ENCODE results near the gene STK17B. TPM values are rescaled to one million over a fixed set of nuclear protein-coding genes. Genes with fewer than 3 reads are reported as not detected.

The STK17B gene
- total and polyA plus RNA-seq, 2 of the 8 experiments (the other 6 are each of a cell fraction or from before 2014, with no cell fraction given): 1.8 to 10.5 TPM

DNA sequence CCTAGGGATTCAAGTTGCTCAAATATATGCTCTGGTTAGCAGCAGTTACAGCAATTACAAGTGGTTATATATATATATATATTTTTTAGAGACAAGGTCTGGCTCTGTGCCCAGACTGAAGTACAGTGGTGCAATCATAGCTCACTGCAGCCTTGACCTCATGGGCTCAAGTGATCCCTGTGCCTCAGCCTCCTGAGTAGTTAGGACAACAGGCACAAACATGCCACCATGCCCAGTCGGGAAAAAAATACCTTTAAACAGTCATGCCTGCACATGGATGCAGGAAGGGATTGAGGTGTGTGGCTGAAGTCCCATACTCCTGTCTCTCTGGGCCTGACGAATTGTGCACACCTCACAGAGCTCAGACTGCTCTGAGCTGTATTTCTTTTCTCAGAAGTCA lies 83.2 kb downstream of the STK17B start (continued):
- TF ChIP-seq EP300 (IDR thresholded peaks at IDR 0.05; ENCODE audit: borderline replicate concordance in 1 of 2, low read depth in 2 of 2, low read length in 2 of 2): no peak

Measured in H1 (cell line).